Fibroblast of the aortic adventitia (primary cell): Measurements from ENCODE around the gene METTL3. TPM values are rescaled to one million over a fixed set of nuclear protein-coding genes. Genes with fewer than 3 reads are reported as not detected.
"Not testable (repeated sequence)": the region's sequence is repeated elsewhere in the genome, so short reads cannot be mapped to it uniquely, and the experiment has no call there.

Experiments used
- DNase-seq: peaks from one replicate; pipeline ENCODE4 v3.0.0-alpha.2; 2010; ENCODE audit warnings: low read depth
- H3K4me3 ChIP-seq: 2 replicates; pipeline ENCODE4 v1.5.1; 2011; ENCODE audit warnings: low read depth, mild to moderate bottlenecking, control low read depth, low read length, moderate library complexity
- CTCF ChIP-seq: IDR thresholded peaks from 2 replicates; pipeline ENCODE4 v1.5.1; 2011; ENCODE audit warnings: mild to moderate bottlenecking, low read length, control low read depth, inconsistent platforms; ENCODE audit not compliant: insufficient read depth
- total RNA-seq: library from RNA; depleted of rRNA; stranded (reverse); fragments of >200 nt; gene quantifications from 2 replicates; pipeline ENCODE4 v1.2.3, GENCODE V29; 2012; ENCODE audit warnings: low replicate concordance

METTL3 gene
- 27.7 and 36.2 TPM in 2 replicates for total RNA-seq

GRCh38 chr14:21510735-21511657, at the start of gene METTL3:
TSS of gene METTL3 (minus strand) at chr14:21511340. CDS start at chr14:21511223, 117 bp downstream.
- H3K4me3 ChIP-seq = peak within 1 kb of the TSS; percentile 96
- peak; percentile 99 for DNase-seq
- TF ChIP-seq CTCF = no peak

GRCh38 chr14:21558703-21559170, 47.6 kb upstream of the METTL3 start:
- TF ChIP-seq CTCF = no peak
- no peak for DNase-seq

GRCh38 chr14:21557084-21557901, 46.2 kb upstream of the METTL3 start:
- H3K4me3 ChIP-seq = peak overlapping the region; percentile 56
- DNase-seq = peak; percentile 93
- peak; percentile 61 for TF ChIP-seq CTCF

More at GRCh38 chr14:21558703-21559170, 47.6 kb upstream of the METTL3 start:
- H3K4me3 ChIP-seq = no peak overlapping the region

- H3K4me3 ChIP-seq = no peak overlapping the region
- no peak for DNase-seq
- TF ChIP-seq CTCF = no peak
Observed at GRCh38 chr14:21556378-21557083, 45.4 kb upstream of the METTL3 start.

GRCh38 chr14:21553266-21553665, 42.1 kb upstream of the METTL3 start:
- no peak for TF ChIP-seq CTCF
- DNase-seq = no peak
- no peak overlapping the region for H3K4me3 ChIP-seq

- not testable (repeated sequence) for DNase-seq, H3K4me3 ChIP-seq
Observed at GRCh38 chr14:21544588-21544987, 33.4 kb upstream of the METTL3 start.
